ENCODE data around the gene TACO1. TPM values are rescaled to one million over a fixed set of nuclear protein-coding genes. Genes with fewer than 3 reads are reported as not detected.

The TACO1 gene
- total and polyA plus RNA-seq, 7 donors: 28.6 to 49.5 (median 43.6) TPM

- H3K27me3 ChIP-seq (ENCODE audit: insufficient read depth in 3 of 3, low read length in 2 of 3): no peaks in the 10 kb centered on the region
- TF ChIP-seq CTCF (IDR thresholded peaks at IDR 0.05): no peak
- H3K4me1 ChIP-seq: peaks cover 33% of the 10 kb centered on the region
- peaks cover 0 to 60% of the 10 kb centered on the region in 2 donors for H3K36me3 ChIP-seq (ENCODE audit: insufficient read depth in 1 of 2, low read depth in 1 of 2)
- H3K4me3 ChIP-seq: no peak overlapping the region
- intact Hi-C loops (cut with DNase I): no loop called here
- no peak overlapping the region for H3K27ac ChIP-seq
- ATAC-seq (peak in 3 of 4 donors; percentile 23 to 70 (median 43)), DNase-seq (no peak)
- 55 to 69% (median 57%) methylated on average over 4 of the region's 4 CpGs for WGBS, 3 donors
- H3K9me3 ChIP-seq: no peaks in the 10 kb centered on the region
Measured at GRCh38 chr17:63647065-63647725, 46.5 kb downstream of the TACO1 start.

GRCh38 chr17:63647936-63648335 lies 47.2 kb downstream of the TACO1 start:
- Histone ChIP-seq H3K4me3 (no peak overlapping the region), H3K27ac (no peak overlapping the region), H3K27me3 (ENCODE audit: insufficient read depth in 3 of 3, low read length in 2 of 3) (no peaks in the 10 kb centered on the region), H3K36me3 (ENCODE audit: insufficient read depth in 1 of 2, low read depth in 1 of 2) (peaks cover 0 to 62% of the 10 kb centered on the region in 2 donors), H3K9me3 (no peaks in the 10 kb centered on the region), H3K4me1 (peaks cover 33% of the 10 kb centered on the region)
- DNase-seq (no peak), ATAC-seq (no peak)
- intact Hi-C loops (cut with DNase I): no loop called here
- TF ChIP-seq CTCF (IDR thresholded peaks at IDR 0.05): no peak

- no peaks in the 10 kb centered on the region for H3K9me3 ChIP-seq
- peaks cover 29% of the 10 kb centered on the region for H3K4me1 ChIP-seq
- no peak overlapping the region for H3K27ac ChIP-seq
- H3K4me3 ChIP-seq: no peak overlapping the region
- WGBS, 3 donors: 95 to 100% (median 95%) methylated on average over 1 of the region's 1 CpG
- no peaks in the 10 kb centered on the region for H3K27me3 ChIP-seq (ENCODE audit: insufficient read depth in 3 of 3, low read length in 2 of 3)
- DNase-seq: no peak
- intact Hi-C loops (cut with DNase I): no loop called here
- no peak for ATAC-seq
- peaks cover 0 to 68% of the 10 kb centered on the region in 2 donors for H3K36me3 ChIP-seq (ENCODE audit: insufficient read depth in 1 of 2, low read depth in 1 of 2)
- TF ChIP-seq CTCF (IDR thresholded peaks at IDR 0.05): no peak
Measured at GRCh38 chr17:63649813-63650212, 49.1 kb downstream of the TACO1 start.

- H3K4me3 ChIP-seq: no peak overlapping the region
- H3K27ac ChIP-seq: no peak overlapping the region
- peaks cover 0 to 68% of the 10 kb centered on the region in 2 donors for H3K36me3 ChIP-seq (ENCODE audit: insufficient read depth in 1 of 2, low read depth in 1 of 2)
- no peaks in the 10 kb centered on the region for H3K27me3 ChIP-seq (ENCODE audit: insufficient read depth in 3 of 3, low read length in 2 of 3)
- 72 to 76% (median 75%) methylated on average over 3 of the region's 3 CpGs for WGBS, 3 donors
- no peaks in the 10 kb centered on the region for H3K9me3 ChIP-seq
- no peak for TF ChIP-seq CTCF (IDR thresholded peaks at IDR 0.05)
- H3K4me1 ChIP-seq: peaks cover 8% of the 10 kb centered on the region
- intact Hi-C loops (cut with DNase I): no loop called here
- ATAC-seq (no peak), DNase-seq (no peak)
Measured at GRCh38 chr17:63652106-63652505, 51.4 kb downstream of the TACO1 start.

- DNase-seq (no peak), ATAC-seq (peak in 1 of 4 donors; percentile 21)
- Histone ChIP-seq H3K27me3 (ENCODE audit: insufficient read depth in 3 of 3, low read length in 2 of 3) (no peaks in the 10 kb centered on the region), H3K9me3 (no peaks in the 10 kb centered on the region), H3K36me3 (ENCODE audit: insufficient read depth in 1 of 2, low read depth in 1 of 2) (peaks cover 0 to 68% of the 10 kb centered on the region in 2 donors), H3K4me1 (no peaks in the 10 kb centered on the region), H3K27ac (no peak overlapping the region), H3K4me3 (no peak overlapping the region)
- no peak for TF ChIP-seq CTCF (IDR thresholded peaks at IDR 0.05)
- 15 to 22% (median 18%) methylated on average over 2 of the region's 2 CpGs for WGBS, 3 donors
- intact Hi-C loops (cut with DNase I): no loop called here
Measured at GRCh38 chr17:63653050-63653449, 52.4 kb downstream of the TACO1 start.
